ENCODE data around the gene PXMP4. TPM values are rescaled to one million over a fixed set of nuclear protein-coding genes. Genes with fewer than 3 reads are reported as not detected.

PXMP4 gene
- total RNA-seq, 1 experiment from 2014 or later = 5.7 TPM

DNA sequence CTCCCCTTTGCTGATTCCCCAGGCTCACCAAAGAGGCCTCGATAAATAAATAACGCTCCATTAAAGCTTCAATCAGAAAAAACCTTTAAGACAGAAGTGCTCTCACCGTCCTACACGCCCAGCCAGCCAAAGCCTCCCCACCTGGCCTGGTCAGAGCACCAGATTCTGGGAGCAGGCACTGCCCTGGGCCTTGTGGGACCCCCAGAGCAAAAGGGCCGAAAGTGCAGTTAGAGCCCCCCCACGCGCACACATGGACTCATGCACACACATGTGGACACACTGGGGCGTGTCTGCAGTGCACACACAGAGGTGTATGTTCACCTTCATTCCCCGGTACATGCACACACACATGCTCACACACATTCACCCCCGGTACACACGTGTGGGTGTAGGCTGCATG is 44.0 kb downstream of the PXMP4 start:
- Mint-ChIP-seq H3K4me3 (peak overlapping the region in 1 of 2 experiments; percentile 22; a peak in 2 of 5 replicates), H3K4me1 (peaks cover 30% of the 10 kb centered on the region in 2 experiments), H3K27ac (peak overlapping the region in 1 of 3 experiments; percentile 11; a peak in 1 of 7 replicates), H3K36me3 (ENCODE audit: insufficient read depth in 1 of 3, low read depth in 3 of 3) (peaks cover 35 to 59% (median 45%) of the 10 kb centered on the region in 3 experiments; a peak in 6 of 7 replicates), H3K27me3 (ENCODE audit: low read depth) (peaks cover 2% of the 10 kb centered on the region), H3K9me3 (no peaks in the 10 kb centered on the region; a peak in 1 of 5 replicates)
- Histone ChIP-seq H3K27ac (ENCODE audit: insufficient read length, low read depth, low read length) (no peak overlapping the region), H3K79me1 (ENCODE audit: insufficient read depth, low read depth, low read length, poor library complexity, severe bottlenecking) (no peaks in the 10 kb centered on the region), H2BK20ac (ENCODE audit: low read depth, low read length, poor library complexity, severe bottlenecking) (no peak overlapping the region), H3K79me2 (ENCODE audit: insufficient read depth, low read length) (no peaks in the 10 kb centered on the region), H4K5ac (ENCODE audit: insufficient read length, low read depth, low read length) (no peak overlapping the region), H3K4me2 (ENCODE audit: insufficient read depth, insufficient read length, low read length) (no peak overlapping the region), H2BK5ac (ENCODE audit: insufficient read length, low read length) (no peak overlapping the region), H2AK5ac (ENCODE audit: insufficient read length, low read length) (no peak overlapping the region), H3K23me2 (ENCODE audit: insufficient read length, low read depth, low read length, poor library complexity, severe bottlenecking) (peaks cover 21% of the 10 kb centered on the region), H3K18ac (ENCODE audit: insufficient read length, low read depth, low read length) (no peak overlapping the region), H3K56ac (ENCODE audit: insufficient read length, low read depth, low read length) (no peak overlapping the region), H4K20me1 (ENCODE audit: control insufficient read depth, insufficient read depth, insufficient read length) (no peaks in the 10 kb centered on the region), H3K27me3 (ENCODE audit: insufficient read depth, low read length) (no peaks in the 10 kb centered on the region), H3K4me1 (ENCODE audit: insufficient read depth, low read length) (peaks cover 4% of the 10 kb centered on the region; the same call in 1 of the 2 replicates), H3K9ac (ENCODE audit: extremely low read depth, insufficient read length, low read length) (no peak overlapping the region), H3K23ac (ENCODE audit: insufficient read length, low read depth, low read length) (no peak overlapping the region), H4K91ac (ENCODE audit: insufficient read length, low read depth, low read length) (no peak overlapping the region), H2BK120ac (ENCODE audit: low read depth, low read length, poor library complexity, severe bottlenecking) (no peak overlapping the region), H2BK12ac (ENCODE audit: insufficient read length, low read depth, low read length) (no peak overlapping the region), H2BK15ac (ENCODE audit: low read depth, low read length) (no peak overlapping the region), H3K14ac (ENCODE audit: insufficient read depth, low read length) (no peak overlapping the region), H3T11ph (ENCODE audit: low read length) (no peak overlapping the region), H2AFZ (ENCODE audit: low read length) (no peak overlapping the region), H3K9me3 (ENCODE audit: control insufficient read depth, low read depth, low read length) (no peaks in the 10 kb centered on the region), H3K4ac (ENCODE audit: low read depth, low read length) (no peak overlapping the region), H4K8ac (replicated peaks; ENCODE audit: insufficient read length, low read depth, low read length) (no peak overlapping the region)
- no CpG with 5 or more reads among the region's 11 CpGs for WGBS (ENCODE audit: extremely low coverage, insufficient read length, low lambda C conversion rate)
- DNase-seq = no peak
- TF ChIP-seq, protein P1, sequence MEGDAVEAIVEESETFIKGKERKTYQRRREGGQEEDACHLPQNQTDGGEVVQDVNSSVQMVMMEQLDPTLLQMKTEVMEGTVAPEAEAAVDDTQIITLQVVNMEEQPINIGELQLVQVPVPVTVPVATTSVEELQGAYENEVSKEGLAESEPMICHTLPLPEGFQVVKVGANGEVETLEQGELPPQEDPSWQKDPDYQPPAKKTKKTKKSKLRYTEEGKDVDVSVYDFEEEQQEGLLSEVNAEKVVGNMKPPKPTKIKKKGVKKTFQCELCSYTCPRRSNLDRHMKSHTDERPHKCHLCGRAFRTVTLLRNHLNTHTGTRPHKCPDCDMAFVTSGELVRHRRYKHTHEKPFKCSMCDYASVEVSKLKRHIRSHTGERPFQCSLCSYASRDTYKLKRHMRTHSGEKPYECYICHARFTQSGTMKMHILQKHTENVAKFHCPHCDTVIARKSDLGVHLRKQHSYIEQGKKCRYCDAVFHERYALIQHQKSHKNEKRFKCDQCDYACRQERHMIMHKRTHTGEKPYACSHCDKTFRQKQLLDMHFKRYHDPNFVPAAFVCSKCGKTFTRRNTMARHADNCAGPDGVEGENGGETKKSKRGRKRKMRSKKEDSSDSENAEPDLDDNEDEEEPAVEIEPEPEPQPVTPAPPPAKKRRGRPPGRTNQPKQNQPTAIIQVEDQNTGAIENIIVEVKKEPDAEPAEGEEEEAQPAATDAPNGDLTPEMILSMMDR (conservative IDR thresholded peaks at IDR 0.05) = no peak
